ENCODE measurements around the gene BCHE.

Gene BCHE

DNA sequence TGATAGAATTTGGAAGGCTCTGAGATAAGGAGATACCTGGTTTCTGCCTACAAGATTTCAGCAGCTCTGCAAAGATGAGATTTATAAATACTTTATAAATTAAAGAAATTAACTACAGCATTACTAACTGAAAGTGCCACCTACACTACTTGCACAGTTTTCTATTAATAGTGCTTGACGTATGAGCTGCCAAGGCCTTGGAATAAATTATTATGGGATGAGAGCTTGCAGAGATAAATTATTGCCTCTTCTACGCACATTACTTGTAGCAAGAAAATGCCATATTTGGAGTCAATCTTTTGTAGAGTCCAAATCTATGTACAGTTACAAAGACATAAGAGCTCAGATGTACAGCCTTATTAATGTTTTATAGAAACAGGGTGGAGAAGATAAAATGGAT is 89.1 kb downstream of the BCHE start:
- DNase-seq: no peak

DNA sequence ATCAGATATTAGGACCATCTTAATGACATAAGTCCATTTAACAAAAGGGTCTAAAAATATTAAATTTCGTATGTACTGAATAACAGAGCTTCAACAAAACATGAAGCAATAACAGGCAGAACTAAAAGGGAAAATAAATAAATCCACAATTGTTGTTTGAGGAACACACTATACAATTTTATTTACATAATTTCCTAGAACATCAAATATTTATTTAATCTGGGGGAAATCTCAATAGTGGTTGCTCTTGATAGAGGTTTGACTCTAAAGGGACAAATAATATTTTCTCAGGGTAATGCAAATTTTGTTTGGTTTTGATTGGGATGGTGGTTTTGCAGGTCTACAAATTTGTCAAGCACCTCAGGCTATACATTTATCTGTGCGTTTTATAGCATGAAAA is 90.3 kb downstream of the BCHE start:
- DNase-seq: no peak

DNA sequence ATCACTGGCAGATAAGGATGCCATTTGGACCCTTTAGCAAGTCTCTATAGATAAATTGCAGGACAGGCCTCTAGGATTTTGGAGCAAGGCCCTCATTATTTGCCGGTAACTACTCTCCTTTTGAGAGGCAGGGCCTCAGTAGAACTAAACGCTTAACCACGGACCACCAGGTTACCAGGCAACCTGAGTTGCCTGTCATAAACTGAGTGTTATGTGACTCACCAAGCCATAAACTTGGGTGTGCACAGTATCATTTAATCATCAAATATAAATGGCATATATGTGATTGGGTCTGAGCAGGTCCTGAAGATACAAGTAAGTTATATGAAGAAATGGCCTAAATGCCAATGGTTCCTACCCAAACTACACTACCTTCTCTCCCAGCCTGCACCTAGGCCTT is 93.2 kb downstream of the BCHE start:
- DNase-seq: no peak

- no peak for DNase-seq
Measured at GRCh38 chr3:165742351-165742750, 94.9 kb downstream of the BCHE start.

GRCh38 chr3:165729756-165730155 is 107.5 kb downstream of the BCHE start:
- no peak for DNase-seq

DNA sequence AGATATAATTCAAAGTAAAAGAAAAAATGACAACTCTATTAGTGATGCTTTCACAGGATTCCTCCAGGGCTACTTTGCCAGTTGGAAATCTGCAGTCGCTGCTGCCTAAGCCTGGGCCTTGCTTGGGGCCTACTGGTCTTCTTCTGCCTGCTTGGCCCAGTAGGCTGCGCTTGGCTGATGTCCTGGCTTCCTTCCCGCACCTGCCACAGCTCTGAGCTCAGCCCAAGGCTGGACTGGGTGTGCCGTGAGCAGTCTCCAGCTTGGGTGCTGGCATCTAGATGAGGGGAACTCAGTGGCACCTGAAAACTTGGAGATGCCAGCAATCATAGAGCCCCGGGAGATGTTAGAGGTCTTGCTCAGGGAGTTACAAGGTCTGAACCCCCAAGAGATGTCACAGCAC is 108.3 kb downstream of the BCHE start:
- no peak for DNase-seq

GRCh38 chr3:165725296-165725695 is 111.9 kb downstream of the BCHE start:
- DNase-seq: no peak
